GM19023 (cell line): ENCODE data around the gene VPS16.

ENCODE experiments used
- ATAC-seq: cut with Tn5 transposase; IDR thresholded peaks from one replicate; pipeline ENCODE4 v1.9.1; 2021; ENCODE audit warnings: mild to moderate bottlenecking, moderate library complexity; ENCODE audit not compliant: unreplicated experiment

The VPS16 gene

DNA sequence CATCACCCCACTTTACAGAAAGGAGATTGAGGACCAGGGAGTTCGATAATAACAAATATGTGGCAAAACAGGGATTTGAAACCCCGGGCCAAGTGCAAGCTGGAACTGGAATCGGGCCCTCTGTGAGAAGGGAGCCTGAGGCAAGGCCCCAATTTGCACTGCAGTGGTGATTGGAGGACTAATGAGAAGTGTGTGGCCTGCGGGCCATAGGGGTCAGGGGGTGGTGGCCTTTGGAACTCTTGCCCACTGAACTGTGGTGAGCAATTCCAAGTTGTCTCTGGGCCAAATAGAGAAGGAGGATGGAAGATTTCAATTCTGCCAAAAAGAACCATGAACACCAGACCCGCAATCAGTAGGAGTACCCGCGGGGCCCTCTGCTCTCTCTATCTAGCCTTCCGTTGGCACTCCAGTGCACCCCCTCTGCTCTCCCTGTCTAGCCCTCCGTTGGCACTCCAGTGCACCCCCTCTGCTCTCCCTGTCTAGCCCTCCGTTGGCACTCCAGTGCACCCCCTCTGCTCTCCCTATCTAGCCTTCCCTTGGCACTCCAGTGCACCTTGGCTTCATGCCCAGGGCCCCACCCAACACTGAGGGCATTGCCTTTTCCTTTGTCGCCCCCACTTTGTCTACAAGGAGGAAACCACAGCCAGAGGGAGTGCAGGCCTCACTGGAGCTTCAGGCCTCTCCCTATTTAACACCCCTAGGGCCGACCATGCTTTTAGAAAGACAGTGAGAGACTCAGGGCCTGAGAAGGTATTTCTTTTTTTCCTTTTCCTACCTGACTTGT, 26.7 kb downstream of the VPS16 start:
- no peak for ATAC-seq

DNA sequence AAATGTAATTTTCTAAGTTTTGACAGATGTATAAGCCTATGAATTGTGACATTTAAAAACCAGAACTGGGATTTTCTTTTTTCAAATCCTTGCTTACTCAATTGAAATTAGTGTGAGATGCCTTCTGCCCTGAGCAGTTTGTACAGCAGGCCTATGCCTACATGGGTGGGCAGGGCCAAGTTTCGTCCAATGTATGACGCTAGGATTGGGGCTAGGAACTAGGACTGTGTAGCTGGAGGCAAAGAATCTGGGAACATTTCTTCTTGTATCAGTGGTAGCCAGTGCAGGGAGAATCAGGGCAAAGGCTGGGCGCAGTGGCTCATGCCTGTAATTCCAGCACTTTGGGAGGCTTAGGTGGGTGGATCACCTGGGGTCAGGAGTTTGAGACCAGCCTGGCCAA, 28.8 kb downstream of the VPS16 start:
- ATAC-seq: no peak

DNA sequence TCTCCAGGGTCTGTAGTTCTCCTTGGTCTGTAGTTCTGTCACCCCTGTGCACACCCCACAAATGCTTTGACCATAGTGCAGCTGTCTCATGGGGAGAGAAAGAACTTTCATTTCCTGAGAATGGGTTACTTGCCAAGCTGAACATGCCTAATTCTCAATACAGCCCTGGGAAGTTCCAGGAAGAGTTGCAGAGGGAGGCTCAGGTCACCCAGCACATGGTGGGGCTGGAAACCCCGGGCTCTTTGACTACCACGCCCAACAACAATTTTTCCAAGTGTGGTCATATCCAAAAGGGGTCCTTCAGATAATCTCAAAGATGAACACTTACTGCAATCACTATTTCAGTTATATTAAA, 30.5 kb downstream of the VPS16 start:
- no peak for ATAC-seq

DNA sequence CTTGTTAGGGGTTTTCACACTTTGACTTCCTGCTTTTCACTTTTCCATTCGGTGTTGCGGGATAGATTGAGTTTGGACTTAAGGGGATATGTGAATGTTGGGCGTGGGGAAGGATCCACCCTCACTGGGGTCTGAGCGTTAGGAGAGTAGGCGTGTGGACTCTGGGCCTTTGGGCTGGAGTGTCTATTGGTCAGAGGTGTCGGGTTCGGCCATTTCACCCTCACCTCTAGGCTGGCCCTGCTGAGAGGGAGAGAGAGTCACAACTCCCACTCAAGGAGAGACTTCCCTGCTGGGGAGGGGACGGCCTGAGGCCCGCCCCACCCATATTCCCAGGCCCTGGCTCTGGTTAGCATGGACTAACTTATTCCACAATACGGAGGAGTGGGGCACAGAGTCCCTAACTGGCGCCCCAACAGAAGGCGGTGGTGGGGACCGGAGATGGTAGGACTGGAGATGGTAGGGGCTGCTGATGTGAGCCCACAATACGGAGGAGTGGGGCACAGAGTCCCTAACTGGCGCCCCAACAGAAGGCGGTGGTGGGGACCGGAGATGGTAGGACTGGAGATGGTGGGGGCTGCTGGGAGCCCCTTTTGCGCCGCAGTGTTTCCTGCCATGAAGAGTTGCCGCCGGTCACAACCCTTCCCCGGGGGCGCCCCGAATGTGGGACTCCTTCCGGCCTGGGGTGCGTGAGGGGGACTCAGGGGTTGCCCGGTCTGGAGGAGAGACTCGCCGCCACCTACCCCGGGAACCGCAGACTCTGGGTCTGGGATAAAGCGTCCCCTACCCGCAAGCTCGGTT, 31.3 kb downstream of the VPS16 start:
- ATAC-seq: no peak

DNA sequence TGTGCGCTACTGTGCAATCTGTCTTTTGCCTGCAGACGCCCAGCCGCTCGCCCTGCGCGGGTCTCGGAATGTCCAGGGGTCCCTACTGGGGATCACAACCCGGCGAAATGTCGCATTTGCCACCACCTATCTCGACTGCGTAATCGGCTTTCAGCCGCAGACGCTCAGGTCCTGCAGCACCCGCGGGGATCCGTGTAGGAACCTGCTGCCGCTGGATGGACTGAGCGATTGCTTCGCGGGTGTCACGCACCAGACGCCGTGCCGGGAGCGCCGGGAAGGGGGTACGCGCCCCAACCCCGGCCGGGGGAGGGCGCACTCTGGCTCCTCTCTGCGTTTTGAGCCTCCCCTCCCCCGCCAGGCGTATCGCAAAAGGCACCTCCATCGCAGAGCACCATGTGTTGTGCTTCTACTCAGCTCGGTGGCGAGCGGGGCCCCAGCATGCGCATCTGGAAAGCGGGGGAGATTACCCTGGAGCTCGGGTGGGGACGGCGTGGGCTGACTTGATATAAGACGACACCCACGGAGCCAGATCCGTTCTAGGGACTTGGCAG, 32.0 kb downstream of the VPS16 start:
- ATAC-seq: peak; percentile 31

DNA sequence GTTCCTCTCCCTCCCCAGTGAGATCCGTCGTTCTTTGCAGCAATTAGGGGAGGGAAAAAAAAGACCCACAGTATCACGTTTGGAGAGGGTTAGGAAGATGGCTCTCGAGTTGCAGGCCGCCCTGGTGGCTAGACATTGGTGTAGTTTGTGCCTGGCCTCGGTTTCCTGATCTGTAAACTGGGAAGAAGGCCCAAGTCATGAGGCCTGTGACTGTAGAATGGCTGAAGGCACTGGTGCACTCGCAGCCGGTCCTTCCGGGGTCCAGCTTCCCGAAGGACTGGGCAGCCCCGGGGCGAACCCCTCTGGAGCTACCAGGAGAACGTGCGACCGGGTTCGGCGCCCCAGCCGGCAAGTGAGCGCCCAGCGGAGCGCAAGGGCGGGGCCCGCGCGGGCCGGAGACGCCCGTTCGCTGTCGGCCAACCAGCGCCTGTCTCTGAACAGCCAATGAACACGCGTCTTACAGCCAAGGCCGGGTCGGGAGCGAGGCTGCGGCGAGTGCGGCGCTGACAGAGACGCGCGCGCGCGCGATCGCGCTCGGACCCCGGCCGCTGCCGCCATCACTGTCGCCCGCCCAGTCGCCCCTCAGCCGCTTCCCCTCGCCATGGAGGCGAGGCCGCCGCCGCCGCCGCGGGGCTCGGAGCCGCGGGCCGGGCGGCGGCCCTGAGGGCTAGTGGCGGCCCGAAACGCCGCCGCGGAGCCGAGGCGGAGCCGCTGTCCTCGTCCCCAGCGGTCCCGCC, 32.6 kb downstream of the VPS16 start, which contains the start of gene PTPRA:
PTPRA (plus strand) TSS at position 472 of the 737 bp plus-strand sequence. CDS start 90,797 bp downstream, outside the sequence.
- ATAC-seq: peak; percentile 94

DNA sequence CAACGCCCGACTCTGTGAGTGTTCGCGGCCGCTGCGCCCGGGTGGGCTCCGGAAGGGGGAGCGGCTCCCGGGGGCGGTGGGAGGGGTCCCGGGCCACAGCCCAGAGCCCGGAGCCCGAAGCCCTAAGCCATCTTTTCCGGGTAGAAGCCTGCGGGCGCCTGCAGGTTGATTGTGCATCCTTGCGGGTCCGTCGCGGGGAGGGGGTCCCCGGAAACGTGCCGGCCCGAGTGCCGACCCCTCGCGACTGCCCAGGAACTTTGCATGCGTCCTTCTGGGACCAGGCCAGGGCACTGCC, 33.1 kb downstream of the VPS16 start:
- peak; percentile 42 for ATAC-seq

DNA sequence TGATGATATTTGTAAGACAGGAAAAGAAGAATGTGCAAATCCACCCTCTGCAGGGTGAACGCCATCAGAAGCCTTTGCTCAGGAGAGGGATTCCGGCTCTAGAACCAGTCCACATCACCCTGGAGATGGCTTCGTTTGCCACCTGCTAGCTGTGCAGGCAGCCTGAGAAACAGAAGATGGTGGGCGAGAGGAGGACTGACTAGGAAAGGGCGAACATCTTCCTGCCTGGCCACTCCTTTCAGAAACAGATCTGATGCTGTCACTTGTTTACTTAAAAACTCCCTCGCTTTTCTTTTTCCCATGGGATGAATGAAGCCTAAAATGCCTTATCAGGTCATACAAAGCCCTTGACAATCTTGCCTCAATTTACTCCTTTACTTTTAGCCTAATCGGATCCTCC, 33.9 kb downstream of the VPS16 start:
- no peak for ATAC-seq

DNA sequence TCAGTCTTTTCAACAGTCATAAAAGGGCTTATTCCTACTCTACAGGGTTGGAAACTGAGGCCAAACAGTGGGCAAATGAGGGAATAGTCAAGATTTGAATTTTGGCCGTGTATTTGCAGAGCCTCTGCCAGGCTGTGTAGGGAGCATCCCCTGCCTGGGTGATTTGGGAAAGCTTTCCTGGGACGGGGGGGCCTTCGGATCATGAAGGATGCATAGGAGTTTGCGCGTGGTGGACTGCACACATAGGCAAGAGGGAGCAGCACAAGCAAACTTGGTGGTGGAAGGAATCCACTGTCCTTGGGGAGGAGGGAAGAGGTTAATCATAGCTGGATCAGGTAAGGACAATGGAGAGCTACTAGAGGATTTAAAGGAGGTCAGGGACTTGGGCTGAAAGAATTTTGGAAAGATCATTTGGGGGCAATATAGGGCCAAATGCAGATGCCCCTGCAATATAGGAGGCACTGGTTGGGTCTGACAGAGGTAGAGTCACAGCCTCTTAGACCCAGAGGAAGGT, 35.2 kb downstream of the VPS16 start:
- ATAC-seq: no peak

DNA sequence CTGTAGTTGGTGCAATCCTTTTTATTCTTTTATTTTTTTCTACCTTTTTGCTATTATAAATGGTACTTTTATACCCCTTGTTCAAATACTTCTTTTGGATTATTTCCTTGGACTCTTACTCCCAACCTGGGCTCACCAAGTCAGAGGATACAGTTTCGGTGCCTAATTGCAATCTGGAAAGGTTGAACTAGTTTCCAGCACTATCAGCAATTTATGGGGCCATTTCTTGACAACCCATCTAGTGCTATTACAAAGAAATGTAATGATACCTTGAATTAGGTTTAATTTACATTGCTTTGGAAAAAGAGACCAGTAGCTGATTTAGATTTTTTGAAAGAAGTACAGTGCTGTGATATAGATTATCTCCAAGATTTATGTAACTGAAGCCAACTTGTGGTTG, 38.0 kb downstream of the VPS16 start:
- no peak for ATAC-seq

DNA sequence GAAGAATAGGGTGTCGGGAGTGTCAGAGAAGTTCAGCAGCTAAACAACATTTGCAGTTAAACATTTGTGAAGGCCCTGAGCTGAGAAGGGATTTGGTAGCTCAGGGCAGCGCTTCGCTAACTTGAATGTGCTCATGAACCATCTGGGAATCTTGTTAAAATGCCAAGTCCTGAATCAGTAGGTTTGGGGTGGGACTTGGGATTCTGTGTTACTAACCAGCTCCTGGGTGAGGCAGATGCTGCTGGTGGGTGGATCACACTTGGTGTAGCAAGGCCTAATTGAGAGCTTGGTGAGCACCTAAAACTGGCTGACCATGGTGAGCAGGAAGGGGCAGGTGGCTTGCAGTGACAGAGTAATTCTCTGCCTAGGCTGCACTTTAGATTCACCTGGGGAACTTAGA, 38.6 kb downstream of the VPS16 start:
- ATAC-seq: no peak

DNA sequence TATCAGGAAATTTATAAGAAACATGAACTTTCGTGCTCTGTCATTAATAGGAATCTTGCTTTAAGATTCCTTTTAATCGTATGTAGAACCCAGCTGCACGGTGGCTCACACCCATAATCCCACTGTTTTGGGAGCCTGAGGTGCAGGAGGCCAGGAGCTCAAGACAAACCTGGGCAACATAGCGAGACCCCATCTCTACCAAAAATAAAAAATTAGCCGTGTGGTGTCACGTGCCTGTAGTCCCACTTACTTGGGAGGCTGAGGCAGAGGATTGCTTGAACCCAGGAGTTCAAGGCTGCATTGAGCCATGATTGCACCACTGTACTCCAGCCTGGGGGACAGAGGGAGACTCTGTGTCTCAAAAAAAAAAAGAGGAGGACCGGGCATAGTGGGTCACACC, 40.1 kb downstream of the VPS16 start:
- no peak for ATAC-seq

DNA sequence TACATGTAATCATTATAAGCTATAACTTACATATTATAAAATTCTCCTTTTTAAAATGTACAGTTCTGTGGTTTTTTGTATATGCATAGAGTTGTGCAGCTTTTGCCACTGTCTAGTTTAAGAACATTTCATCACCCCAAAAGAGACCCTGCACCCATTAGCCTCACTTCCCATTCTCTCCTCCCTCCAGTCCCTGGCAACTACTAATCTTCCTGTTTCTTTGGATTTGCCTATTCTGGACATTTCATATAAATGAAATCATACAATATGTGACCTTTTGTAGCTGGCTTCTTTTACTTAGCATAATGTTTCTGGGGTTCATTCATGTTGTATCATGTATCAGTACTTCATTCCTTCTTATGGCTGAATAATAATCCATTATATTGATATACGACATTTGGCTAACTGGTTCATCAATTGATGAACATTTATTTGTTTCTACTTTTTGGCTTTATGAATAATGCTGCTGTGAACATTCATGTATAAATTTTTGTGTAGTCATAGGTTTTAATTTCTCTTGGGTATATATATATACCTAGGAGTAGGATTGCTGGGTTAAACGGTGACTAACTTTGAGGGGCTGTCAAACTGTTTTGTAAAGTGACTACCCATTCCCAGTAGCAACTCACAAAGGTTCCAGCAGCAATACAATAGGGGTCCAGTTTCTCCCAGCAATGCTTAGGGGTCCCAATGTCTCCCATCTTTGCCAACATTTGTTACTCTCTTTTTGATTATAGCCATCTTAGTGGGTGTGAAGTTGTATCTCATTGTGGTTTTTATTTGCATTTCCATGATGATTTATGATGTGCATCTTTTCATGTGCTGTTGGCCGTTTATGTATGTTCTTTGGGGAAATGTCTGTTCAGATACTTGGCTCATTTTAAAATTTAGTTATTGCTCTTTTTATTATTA, 43.4 kb downstream of the VPS16 start:
- no peak for ATAC-seq

DNA sequence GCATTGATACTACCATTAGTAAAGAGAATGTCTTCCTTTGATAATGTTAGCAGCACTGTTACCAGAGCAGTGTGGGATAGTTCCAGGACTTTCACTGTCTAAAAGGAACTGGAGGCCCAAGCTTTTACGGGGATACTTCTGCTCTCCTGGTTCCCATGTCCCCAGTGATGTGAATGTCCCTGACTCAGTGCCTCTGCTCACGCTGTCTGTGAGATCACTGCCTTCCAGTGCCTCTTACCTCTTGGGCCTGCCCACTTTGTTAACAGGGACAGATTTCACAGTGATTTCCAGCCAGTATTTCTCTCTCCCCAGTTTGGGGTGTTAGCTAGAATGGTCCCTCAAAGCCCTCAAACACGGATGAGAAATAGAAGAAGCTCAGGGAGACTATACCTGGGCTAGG, 47.2 kb downstream of the VPS16 start:
- no peak for ATAC-seq

DNA sequence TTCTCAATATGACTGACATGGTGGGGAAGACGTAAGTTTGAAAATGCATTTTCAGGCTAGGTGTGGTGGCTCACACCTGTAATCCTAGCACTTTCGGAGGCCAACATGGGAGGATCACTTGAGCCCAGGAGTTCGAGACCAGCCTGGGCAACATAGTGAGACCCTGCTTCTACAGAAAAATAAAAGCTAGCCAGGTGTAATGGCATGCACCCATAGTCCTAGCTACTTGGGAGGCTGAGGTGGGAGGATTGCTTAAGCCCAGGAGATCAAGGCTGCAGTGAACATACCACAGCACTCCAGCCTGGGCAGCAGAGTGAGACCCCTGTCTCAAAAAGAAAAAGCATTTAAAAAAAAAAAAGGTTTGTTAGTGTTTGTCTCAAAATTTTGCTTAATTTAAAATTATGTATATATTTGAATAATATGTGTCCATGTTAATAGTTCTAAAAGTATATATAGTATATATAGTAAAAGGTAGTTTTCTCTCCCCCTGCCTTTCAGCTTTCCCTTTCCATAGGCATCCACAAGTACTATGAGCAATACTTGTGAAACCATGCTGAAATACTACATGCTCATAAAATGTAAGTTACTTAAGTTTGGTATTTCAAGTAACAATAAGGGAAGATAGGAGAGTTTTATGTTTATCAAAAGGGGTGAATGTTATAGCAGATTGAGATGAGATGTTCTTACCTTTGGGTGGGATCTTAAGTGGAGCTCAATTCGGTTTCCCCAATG, 47.8 kb downstream of the VPS16 start:
- ATAC-seq: no peak

DNA sequence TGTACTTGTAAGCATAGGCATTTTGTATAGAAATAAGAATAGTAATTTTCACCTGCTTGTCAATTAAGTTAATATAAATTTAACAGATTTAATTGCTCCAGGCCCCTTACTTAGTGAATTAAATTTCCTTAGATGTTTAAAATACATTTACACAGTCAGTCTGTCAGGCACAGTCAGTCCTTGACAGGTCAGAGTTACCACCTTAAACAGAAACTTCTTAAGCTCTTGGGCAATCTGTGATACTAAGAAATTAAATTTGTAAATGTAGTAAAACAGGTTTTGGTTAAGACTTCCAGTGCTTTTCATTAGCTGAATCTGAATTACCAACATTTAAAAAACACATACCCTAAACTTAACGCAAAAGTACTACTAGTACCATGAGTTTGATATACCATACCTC, 48.7 kb downstream of the VPS16 start:
- ATAC-seq: no peak

DNA sequence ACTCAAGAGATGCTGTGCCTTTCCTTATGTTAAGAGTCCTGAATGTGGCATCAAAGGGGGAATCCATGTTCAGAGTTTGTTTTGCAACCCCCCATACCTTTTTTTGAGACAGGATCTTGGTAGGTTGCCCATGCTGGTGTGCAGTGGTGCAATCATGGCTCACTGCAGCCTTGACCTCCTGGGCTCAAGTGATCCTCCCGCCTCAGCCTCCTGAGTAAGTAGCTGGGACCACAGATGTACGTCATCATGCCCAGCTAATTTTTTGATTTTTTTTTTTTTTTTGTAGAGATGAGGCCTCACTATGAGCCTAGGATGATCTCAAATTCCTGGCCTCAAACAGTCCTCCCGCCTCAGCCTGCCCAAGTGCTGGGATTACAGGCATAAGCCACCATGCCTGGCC, 49.3 kb downstream of the VPS16 start:
- ATAC-seq: no peak

DNA sequence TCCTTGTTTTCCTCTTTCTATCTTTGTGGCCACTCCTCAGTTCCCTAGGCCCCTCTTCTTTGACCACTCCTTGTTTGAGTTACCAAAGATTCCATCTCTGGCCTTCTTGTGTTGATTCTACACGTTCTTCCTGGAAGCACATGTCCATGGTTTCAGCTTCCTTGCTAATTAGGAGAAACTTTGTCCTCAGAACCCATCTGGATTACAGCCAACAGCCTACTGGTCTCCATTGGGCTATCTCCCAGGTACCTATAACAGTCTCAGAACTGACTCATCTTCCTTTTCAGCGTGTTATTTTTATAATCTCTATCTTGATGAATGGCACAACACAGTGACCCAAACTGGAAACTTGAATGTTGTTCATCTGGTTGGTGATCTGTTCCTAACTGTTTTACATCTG, 50.2 kb downstream of the VPS16 start:
- ATAC-seq: no peak

DNA sequence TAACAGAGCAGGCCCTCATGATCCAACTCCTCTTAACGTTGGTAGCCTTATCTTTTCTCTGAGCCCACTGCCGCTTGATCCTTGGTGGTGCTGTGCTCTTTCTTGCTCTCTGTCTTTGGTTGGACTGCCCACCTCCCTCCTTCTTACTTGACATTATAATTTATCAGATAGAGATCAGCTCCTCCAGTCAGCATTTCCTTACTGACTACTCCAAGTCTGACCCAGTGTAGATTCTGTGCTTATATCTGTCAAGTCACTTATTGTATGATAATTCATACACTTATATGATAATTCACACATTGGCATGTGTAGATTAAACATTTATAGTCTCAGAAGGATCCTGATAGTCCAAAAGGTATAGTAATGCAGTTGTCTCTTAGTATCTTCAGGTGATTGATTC, 50.8 kb downstream of the VPS16 start:
- ATAC-seq: no peak

DNA sequence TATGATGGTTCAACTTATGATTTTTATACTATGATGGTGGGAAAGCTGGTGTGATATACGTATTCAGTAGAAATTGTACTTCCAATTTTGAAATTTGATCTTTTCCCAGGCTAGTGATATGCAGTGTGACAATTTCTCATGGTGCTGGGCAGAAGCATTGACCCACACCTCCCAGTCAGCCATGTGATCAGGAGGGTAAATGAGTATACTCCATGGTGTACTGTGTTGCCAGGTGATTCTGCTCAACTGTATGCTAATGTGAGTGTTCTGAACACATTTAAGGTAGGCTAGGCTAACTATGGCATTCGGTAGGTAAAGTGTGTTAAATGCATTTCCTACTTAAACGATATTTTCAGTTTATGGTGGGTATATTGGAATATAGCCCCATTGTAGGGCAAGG, 51.8 kb downstream of the VPS16 start:
- ATAC-seq: no peak
